Panc1 (cell line): Measurements from ENCODE around the gene ISM1. TPM values are rescaled to one million over a fixed set of nuclear protein-coding genes. Genes with fewer than 3 reads are reported as not detected.

Source experiments
- ATAC-seq: fragments of 200-7000 bp; cut with Tn5 transposase; 2 replicates; pipeline ENCODE4 v1.9.1; 2020; ENCODE audit warnings: mild to moderate bottlenecking, moderate library complexity
- BruUV-seq: library from RNA; stranded (reverse); fragments of 400-500 nt; replicated peaks from 2 replicates; lab custom pipeline; 2021; lab: Mats Ljungman, UMichigan
- CTCF ChIA-PET: fragments of 300-600 bp; sonication (Branson Sonifier 250); formaldehyde crosslinking; loops from one replicate; lab custom pipeline; 2022; ENCODE audit warnings: antibody characterized with exemption; lab: Charles Lee
- POLR2A ChIA-PET: fragments of 300-600 bp; sonication (Branson Sonifier 250); formaldehyde crosslinking; loops from one replicate; lab custom pipeline; 2022; ENCODE audit warnings: antibody characterized with exemption; lab: Charles Lee
- DNase-seq: peaks from one replicate; pipeline ENCODE4 v3.0.0-alpha.2; 2010; ENCODE audit warnings: low read depth, low spot score
- H3K27ac ChIP-seq: 2 replicates; pipeline ENCODE4 v1.5.1; 2011; ENCODE audit warnings: mild to moderate bottlenecking, low read length, inconsistent platforms
- H3K27me3 ChIP-seq: fragments of 200-500 bp; sonication (Bioruptor generic); 2 replicates; pipeline ENCODE4 v1.6.0; 2014; ENCODE audit warnings: low read length, inconsistent platforms; ENCODE audit not compliant: control insufficient read depth, insufficient read depth
- H3K36me3 ChIP-seq: fragments of 200-500 bp; sonication (Bioruptor generic); 2 replicates; pipeline ENCODE4 v1.5.1; 2014; ENCODE audit warnings: inconsistent platforms, mild to moderate bottlenecking, low read length, moderate library complexity; ENCODE audit not compliant: control insufficient read depth, insufficient read depth
- H3K4me1 ChIP-seq: 2 replicates; pipeline ENCODE4 v1.5.1; 2011; ENCODE audit warnings: inconsistent platforms, mild to moderate bottlenecking, low read length, moderate library complexity; ENCODE audit not compliant: control insufficient read depth, insufficient read depth
- H3K4me3 ChIP-seq, 2 experiments: 2 replicates each; pipeline ENCODE4 v1.5.1; 2011 to 2012; ENCODE audit warnings: low read depth in 2 of 2, low read length in 2 of 2, mild to moderate bottlenecking in 2 of 2, inconsistent platforms in 1 of 2, moderate library complexity in 1 of 2
- H3K9me3 ChIP-seq: fragments of 200-500 bp; sonication (Bioruptor generic); 2 replicates; pipeline ENCODE4 v1.5.1; 2014; ENCODE audit warnings: low read depth, mild to moderate bottlenecking, inconsistent platforms, low read length, moderate library complexity; ENCODE audit not compliant: control insufficient read depth, insufficient read depth
- POLR2AphosphoS5 ChIP-seq: IDR thresholded peaks from 2 replicates; pipeline ENCODE4 v1.6.1; 2012; ENCODE audit warnings: mild to moderate bottlenecking, low read depth, low read length, moderate library complexity
- SIN3A ChIP-seq: IDR thresholded peaks from 2 replicates; pipeline ENCODE4 v1.6.1; 2012; ENCODE audit warnings: low read depth, mild to moderate bottlenecking, low read length, moderate library complexity, borderline replicate concordance; ENCODE audit not compliant: insufficient read depth
- TCF7L2 ChIP-seq: IDR thresholded peaks from 2 replicates; pipeline ENCODE4 v1.6.1; 2011; ENCODE audit warnings: mild to moderate bottlenecking, low read depth, low read length, inconsistent platforms
- in situ Hi-C: cut with HindIII; loops from 2 replicates; pipeline ENCODE4 v1.10.0; 2016; ENCODE audit warnings: low sequenced_read_pairs, low pct_unique_long_range_greater_than_20kb
- intact Hi-C: fragments of 100-400 bp; cut with micrococcal nuclease; formaldehyde crosslinking; loops from one replicate; pipeline ENCODE4 v1.10.0; 2022; ENCODE audit not compliant: unreplicated experiment
- total RNA-seq: library from RNA; stranded (reverse); gene quantifications from one replicate; pipeline ENCODE4 v1.2.1, GENCODE V29; 2021; ENCODE audit not compliant: unreplicated experiment
- TF ChIP-seq, protein P1 (sequence below), 2 experiments: IDR thresholded peaks; 2 replicates each; pipeline ENCODE4 v1.6.1; 2011 to 2012; ENCODE audit warnings: low read depth in 2 of 2, control low read depth in 1 of 2, low read length in 1 of 2, mild to moderate bottlenecking in 1 of 2, moderate library complexity in 1 of 2; ENCODE audit not compliant: insufficient read depth in 1 of 2
- TF ChIP-seq, protein P2 (sequence below): fragments of 450-650 bp; IDR thresholded peaks from 2 replicates; pipeline ENCODE4 v1.5.1; 2017; ENCODE audit warnings: mild to moderate bottlenecking

ISM1 gene
- total RNA-seq, 1 experiment from 2014 or later = not detected

DNA sequence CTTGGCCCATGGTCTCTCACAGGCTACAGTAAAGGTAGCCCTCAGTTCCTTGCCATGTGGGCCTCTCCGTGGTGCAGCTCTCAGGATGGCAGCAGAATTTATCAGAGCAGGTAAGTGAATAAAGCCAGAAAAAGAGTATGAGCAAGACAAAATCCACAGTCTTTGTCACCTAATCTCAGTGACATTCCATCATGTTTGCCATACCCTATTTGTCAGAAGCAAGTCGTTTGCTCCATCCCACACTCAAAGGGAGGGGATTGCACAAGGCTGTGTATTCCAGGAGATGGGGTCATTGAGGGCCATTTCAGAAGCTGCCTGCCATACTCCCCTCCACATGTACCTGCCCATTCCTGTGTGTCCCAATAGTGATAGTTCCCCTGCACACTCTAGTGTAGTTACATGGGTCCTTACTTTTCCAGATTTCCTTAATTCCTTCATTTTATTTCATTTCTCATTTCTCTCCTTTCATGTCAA, 24.2 kb downstream of the ISM1 start:
- in situ Hi-C loops (no loop called here), intact Hi-C loops (no loop called here)
- Histone ChIP-seq H3K4me3 (no peak overlapping the region), H3K27ac (no peak overlapping the region), H3K27me3 (no peaks in the 10 kb centered on the region; the same call in 1 of the 2 replicates), H3K4me1 (no peaks in the 10 kb centered on the region), H3K9me3 (no peaks in the 10 kb centered on the region), H3K36me3 (no peaks in the 10 kb centered on the region)
- POLR2A ChIA-PET = no interaction called here
- no peak for ATAC-seq
- TF ChIP-seq SIN3A (no peak), POLR2AphosphoS5 (no peak)
- BruUV-seq = no TSS peak
- CTCF ChIA-PET = no interaction called here
- DNase-seq = no peak

DNA sequence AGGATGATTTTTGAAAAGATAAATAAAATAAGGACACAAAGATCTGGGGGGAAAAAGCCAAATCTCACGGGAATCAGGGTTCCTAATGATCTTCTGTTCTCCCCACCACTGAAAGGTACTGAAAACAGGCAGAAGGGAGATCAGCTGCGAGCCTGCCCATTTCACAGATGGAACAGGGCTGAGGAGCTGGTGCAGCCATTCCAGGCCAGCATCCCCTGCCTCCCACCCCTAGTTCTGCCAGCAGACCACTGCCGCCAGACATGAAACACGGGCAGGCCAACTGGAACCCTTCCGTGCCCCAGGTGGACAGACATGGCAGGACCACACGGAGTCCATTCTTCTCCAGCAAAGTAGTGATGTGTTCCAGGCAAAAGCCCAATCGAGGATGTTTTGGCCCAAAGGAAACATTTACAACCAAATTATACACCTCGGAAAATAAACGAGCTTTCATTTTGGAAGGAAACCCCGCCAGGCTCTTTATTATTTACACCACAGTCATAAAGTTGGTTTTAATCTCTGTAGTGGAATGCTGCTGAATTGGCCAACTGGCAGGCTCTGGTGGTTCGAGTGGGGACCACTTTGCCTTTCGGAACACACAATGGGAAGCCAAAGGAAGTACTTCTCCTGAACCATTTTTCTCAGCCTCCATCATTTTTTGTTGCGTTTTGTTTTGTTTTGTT, 28.2 kb downstream of the ISM1 start:
- ChIA-PET POLR2A (no interaction called here), CTCF (no interaction called here)
- Histone ChIP-seq H3K4me3 (no peak overlapping the region), H3K4me1 (no peaks in the 10 kb centered on the region), H3K9me3 (no peaks in the 10 kb centered on the region), H3K36me3 (no peaks in the 10 kb centered on the region), H3K27ac (no peak overlapping the region), H3K27me3 (no peaks in the 10 kb centered on the region)
- TF ChIP-seq, protein P1, sequence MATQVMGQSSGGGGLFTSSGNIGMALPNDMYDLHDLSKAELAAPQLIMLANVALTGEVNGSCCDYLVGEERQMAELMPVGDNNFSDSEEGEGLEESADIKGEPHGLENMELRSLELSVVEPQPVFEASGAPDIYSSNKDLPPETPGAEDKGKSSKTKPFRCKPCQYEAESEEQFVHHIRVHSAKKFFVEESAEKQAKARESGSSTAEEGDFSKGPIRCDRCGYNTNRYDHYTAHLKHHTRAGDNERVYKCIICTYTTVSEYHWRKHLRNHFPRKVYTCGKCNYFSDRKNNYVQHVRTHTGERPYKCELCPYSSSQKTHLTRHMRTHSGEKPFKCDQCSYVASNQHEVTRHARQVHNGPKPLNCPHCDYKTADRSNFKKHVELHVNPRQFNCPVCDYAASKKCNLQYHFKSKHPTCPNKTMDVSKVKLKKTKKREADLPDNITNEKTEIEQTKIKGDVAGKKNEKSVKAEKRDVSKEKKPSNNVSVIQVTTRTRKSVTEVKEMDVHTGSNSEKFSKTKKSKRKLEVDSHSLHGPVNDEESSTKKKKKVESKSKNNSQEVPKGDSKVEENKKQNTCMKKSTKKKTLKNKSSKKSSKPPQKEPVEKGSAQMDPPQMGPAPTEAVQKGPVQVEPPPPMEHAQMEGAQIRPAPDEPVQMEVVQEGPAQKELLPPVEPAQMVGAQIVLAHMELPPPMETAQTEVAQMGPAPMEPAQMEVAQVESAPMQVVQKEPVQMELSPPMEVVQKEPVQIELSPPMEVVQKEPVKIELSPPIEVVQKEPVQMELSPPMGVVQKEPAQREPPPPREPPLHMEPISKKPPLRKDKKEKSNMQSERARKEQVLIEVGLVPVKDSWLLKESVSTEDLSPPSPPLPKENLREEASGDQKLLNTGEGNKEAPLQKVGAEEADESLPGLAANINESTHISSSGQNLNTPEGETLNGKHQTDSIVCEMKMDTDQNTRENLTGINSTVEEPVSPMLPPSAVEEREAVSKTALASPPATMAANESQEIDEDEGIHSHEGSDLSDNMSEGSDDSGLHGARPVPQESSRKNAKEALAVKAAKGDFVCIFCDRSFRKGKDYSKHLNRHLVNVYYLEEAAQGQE (IDR thresholded peaks at IDR 0.05; ENCODE audit: insufficient read depth in 1 of 2, low read depth in 2 of 2, low read length in 1 of 2) = no peak
- TF ChIP-seq POLR2AphosphoS5 (no peak), SIN3A (no peak), TCF7L2 (no peak)
- TF ChIP-seq, protein P2, sequence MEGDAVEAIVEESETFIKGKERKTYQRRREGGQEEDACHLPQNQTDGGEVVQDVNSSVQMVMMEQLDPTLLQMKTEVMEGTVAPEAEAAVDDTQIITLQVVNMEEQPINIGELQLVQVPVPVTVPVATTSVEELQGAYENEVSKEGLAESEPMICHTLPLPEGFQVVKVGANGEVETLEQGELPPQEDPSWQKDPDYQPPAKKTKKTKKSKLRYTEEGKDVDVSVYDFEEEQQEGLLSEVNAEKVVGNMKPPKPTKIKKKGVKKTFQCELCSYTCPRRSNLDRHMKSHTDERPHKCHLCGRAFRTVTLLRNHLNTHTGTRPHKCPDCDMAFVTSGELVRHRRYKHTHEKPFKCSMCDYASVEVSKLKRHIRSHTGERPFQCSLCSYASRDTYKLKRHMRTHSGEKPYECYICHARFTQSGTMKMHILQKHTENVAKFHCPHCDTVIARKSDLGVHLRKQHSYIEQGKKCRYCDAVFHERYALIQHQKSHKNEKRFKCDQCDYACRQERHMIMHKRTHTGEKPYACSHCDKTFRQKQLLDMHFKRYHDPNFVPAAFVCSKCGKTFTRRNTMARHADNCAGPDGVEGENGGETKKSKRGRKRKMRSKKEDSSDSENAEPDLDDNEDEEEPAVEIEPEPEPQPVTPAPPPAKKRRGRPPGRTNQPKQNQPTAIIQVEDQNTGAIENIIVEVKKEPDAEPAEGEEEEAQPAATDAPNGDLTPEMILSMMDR = no peak
- intact Hi-C loops = no loop called here
- in situ Hi-C loops = no loop called here
- no TSS peak for BruUV-seq
- DNase-seq (no peak), ATAC-seq (no peak)

DNA sequence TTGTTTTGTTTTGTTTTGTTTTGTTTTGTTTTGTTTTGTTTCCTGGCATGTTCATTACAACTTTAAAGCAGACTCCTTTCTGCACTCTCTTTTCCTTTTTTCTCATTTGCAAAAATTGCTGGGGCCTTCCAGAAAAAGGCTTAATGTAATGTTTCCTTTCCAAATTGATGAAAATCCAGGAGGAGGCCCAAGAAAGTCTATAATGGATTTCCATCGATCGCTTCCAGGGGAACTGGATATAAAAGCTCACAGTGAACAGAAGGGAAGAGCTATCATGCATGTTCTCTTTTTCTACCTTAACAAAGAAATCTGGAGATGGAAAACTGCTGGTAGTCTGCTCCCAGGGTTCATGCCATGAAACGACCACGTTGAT, 28.7 kb downstream of the ISM1 start:
- no peak for DNase-seq
- H3K27me3 ChIP-seq = no peaks in the 10 kb centered on the region
- no TSS peak for BruUV-seq
- CTCF ChIA-PET = no interaction called here
- H3K27ac ChIP-seq = no peak overlapping the region
- no peaks in the 10 kb centered on the region for H3K9me3 ChIP-seq
- ATAC-seq = no peak
- in situ Hi-C loops (no loop called here), intact Hi-C loops (no loop called here)
- TF ChIP-seq, protein P2 = no peak
- TF ChIP-seq, protein P1 (IDR thresholded peaks at IDR 0.05; ENCODE audit: insufficient read depth in 1 of 2, low read depth in 2 of 2, low read length in 1 of 2) = no peak
- TF ChIP-seq SIN3A (no peak), POLR2AphosphoS5 (no peak), TCF7L2 (no peak)
- POLR2A ChIA-PET = no interaction called here
- no peaks in the 10 kb centered on the region for H3K4me1 ChIP-seq
- H3K4me3 ChIP-seq = no peak overlapping the region
- no peaks in the 10 kb centered on the region for H3K36me3 ChIP-seq
